H1 (cell line): ENCODE data around the gene THADA. TPM values are rescaled to one million over a fixed set of nuclear protein-coding genes. Genes with fewer than 3 reads are reported as not detected.

Experiments
- CHD7 ChIP-seq: fragments of 300-600 bp; sonication (generic); IDR thresholded peaks from 2 replicates; pipeline ENCODE4 v1.7.1; 2012; ENCODE audit warnings: low read length, moderate library complexity, mild to moderate bottlenecking, inconsistent platforms; ENCODE audit not compliant: insufficient replicate concordance
- polyA plus RNA-seq, 7 experiments: library from polyadenylated mRNA; depleted of rRNA in 3 of 7; stranded (reverse) in 5 of 7; unstranded in 2 of 7; fragments of >200 nt in 5 of 7; fragments of 200-250 nt in 2 of 7; gene quantifications; 1 replicate in 5 of 7; 2 replicates in 1 of 7; 4 replicates in 1 of 7; pipeline versions ENCODE4 v1.2.1 to v1.2.3, GENCODE V29; 2011 to 2013; ENCODE audit warnings: missing spikeins in 2 of 7, mixed read lengths in 2 of 7
- total RNA-seq: library from RNA; stranded (reverse); fragmentation: NEBNext Ultra II Directional; extraction: Animal tissue kit (Norgen Biotek cat#: 25700); gene quantifications from 2 replicates; pipeline ENCODE4 v1.2.1, GENCODE V29; 2021

THADA gene
- total and polyA plus RNA-seq, 2 of the 8 experiments (the other 6 are each of a cell fraction or from before 2014, with no cell fraction given): 22.4 to 26.8 TPM

GRCh38 chr2:43190311-43191052 is 405.4 kb downstream of the THADA start (continued):
- no peak for TF ChIP-seq CHD7
